ENCODE data around the gene FRMD6. TPM values are rescaled to one million over a fixed set of nuclear protein-coding genes. Genes with fewer than 3 reads are reported as not detected.

FRMD6 gene
- total RNA-seq = 413 and 478 TPM in 2 replicates

DNA sequence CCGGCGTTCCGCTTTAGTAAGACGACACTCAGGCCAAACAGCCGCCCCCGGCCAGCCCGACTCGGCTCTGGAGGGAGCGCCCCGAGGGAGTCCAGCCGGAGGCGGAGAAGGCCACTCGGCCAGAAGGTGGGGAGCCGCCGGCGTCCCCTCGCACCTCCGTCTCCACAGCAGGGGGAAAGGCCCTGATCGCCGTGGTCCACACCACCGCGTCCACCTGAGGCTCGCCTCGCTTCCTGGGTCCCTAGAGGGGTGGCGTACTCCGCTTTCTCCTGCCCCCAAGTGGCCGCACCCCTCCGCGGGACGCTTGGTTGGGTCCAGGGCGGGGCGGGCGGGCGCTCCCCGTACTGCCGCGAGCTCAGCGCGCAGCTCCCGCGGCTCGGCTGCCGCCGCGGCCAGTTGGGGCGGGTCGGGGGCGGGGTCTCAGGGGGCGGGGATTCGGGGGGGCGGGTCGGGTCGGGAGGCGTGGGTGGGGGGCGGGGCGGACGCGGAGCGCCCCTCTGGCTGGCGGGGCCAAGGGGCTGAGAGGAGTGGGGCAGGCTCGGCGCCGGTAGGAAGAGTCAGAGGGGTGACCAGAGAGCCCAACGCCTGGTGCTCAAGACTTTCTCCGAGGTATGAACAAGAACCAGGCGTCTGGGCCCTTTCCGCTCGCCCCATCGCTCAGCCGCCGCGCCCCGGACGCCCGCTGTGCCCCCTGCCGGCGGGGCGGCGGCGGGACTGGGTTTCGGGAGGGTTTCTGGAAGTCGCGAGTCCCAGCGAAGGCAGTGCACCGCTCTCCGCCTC is at the start of gene FRMD6:
Gene FRMD6 (plus strand): TSS at position 523 of the 780 bp plus-strand sequence. CDS start 37,927 bp downstream, outside the sequence.

Other genes with a start within 250 kb of the FRMD6 start
- gene GNG2, start 208.7 kb downstream of the FRMD6 start, total RNA-seq = 12.6 and 26.6 TPM in 2 replicates

All from uterine smooth muscle cell (primary cell).